Posterior cingulate gyrus (tissue), 11 donors: Measurements from ENCODE around the gene PACSIN2.
"Not testable (repeated sequence)": the region's sequence is repeated elsewhere in the genome, so short reads cannot be mapped to it uniquely, and the experiment has no call there.

Source experiments
- DNase-seq, 10 donors: peaks; one replicate each; pipeline versions ENCODE4 v3.0.0 to v3.0.0-alpha.2; 2020 to 2021; ENCODE audit warnings: mixed read lengths in 3 of 10
- intact Hi-C: fragments of 100-400 bp; cut with DNase I; formaldehyde crosslinking; loops from one replicate; pipeline ENCODE4 v1.15.1; 2023

The PACSIN2 gene, protein sequence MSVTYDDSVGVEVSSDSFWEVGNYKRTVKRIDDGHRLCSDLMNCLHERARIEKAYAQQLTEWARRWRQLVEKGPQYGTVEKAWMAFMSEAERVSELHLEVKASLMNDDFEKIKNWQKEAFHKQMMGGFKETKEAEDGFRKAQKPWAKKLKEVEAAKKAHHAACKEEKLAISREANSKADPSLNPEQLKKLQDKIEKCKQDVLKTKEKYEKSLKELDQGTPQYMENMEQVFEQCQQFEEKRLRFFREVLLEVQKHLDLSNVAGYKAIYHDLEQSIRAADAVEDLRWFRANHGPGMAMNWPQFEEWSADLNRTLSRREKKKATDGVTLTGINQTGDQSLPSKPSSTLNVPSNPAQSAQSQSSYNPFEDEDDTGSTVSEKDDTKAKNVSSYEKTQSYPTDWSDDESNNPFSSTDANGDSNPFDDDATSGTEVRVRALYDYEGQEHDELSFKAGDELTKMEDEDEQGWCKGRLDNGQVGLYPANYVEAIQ

DNA sequence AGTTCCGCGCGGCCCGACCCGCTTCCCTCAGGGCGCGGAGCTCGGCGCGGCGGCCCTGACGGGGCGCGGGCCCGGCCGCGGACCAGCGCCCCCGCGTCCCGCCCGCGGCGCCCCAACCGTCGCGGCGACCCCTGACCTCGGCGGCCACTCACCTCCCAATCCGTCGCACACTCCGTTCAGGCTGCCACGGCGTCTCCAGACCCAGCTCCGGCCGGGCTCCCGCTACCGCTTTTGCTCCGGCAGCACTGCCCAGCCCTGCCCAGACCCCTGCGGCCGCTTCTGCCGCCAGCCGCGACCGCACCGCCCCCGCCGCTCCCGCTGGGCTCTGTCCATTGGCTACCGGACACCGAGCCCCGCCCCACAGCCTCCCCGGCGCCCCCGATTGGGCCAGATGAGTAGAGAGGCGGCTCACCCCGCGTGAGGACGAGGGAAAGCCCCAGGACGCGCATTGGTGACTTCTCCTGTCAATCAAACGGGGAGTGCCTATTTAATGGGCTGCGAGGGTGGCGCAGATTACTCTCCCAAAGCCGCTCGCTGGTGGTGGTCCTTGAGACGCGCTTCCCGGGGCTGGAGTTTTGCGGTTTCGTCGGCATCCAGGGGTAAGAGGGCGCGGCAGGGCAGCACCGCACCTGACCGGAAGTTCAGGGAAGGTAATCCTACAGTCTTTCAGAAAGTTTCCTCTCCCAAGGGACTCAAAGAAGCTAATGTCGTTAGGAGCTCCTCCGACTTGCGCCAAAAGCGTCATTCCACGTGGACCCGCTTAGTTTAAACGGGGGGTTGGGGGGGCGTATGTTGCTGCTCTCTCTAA, at the start of gene PACSIN2:
Gene PACSIN2 (minus strand): TSS at position 281 of the 808 bp plus-strand sequence. CDS start 103,069 bp downstream, outside the sequence.
- intact Hi-C loops = no loop called here
- peak; percentile 98 to 100 (median 100) for DNase-seq

DNA sequence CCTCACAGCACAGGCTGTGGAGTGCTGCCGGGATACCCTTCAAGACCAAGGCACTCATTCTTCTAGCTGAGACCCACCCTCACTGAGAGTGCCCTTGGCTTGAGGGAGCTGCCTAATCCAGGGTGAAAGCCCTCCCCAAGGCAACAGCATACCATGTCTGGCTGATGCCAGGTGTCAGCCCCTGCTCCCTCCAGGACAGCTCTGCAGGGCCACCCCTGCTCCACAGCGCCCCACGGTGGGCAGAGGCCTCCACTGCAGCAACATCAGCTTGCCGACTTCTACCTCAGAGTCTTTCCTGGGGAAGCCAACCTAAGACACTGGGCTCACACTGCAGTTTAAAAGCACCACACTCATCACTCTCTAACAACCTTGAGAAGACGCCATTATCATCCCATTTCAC, 45.2 kb upstream of the PACSIN2 start:
- DNase-seq = peak in 1 of 10 donors; percentile 23
- intact Hi-C loops = no loop called here

DNA sequence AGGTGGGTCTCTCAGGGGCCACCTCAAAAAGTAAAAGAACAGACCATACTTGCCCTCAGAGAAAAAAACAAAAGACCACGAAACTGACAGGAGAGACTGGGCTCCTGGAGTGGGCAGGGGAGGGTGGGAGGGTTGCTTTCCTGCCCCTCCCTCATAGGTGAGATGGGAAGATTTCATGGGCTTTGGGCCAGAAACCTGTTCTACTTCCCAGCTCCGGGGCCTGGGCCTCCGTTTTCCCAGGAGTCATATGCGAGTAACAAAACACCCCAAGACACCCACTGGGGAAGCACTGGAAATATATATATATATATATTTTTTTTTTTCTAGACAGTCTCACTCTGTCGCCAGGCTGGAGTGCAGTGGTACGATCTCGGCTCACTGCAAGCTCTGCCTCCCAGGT, 42.7 kb upstream of the PACSIN2 start:
- DNase-seq = no peak
- intact Hi-C loops = no loop called here

DNA sequence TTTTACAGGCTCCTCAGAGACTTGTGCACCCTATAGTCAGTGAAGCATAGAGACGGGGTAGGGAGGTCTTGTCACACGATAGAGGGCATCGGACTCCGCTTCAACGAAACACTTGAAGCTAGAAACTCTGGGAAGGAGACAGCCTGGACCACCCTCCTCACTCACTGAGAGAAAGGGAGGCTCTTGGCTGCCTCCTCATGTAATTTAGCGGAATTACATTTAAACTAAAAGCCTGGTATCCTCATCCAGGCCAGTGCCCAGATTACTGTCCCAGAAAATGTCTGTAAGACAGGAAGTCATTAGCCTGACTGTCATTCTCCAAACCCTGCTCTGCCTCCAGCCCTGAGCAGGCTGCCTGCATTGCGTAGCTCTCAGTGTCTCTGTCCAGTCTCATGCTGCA, 38.2 kb upstream of the PACSIN2 start:
- intact Hi-C loops = no loop called here
- DNase-seq = peak in 1 of 10 donors; percentile 40

DNA sequence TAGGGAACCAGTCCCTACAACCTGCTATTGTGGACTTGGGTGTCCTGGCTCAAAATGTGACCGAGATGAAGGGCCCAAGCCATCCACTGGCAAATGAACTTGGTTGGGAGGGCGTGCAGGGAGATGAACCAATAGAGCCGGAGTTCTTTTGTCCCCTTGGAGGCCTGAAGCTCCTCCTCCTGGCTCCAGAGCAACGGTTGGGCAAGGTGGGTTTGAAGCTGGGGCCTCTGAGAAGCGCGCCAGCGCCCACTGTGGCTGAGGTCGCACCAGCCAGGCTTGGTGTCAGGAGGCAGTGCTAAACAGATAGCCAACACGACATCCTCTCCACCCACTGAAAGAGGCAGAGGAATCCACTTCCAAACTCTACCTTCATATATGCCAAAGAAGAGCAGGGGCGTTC, 36.0 kb upstream of the PACSIN2 start:
- intact Hi-C loops = no loop called here
- no peak for DNase-seq

DNA sequence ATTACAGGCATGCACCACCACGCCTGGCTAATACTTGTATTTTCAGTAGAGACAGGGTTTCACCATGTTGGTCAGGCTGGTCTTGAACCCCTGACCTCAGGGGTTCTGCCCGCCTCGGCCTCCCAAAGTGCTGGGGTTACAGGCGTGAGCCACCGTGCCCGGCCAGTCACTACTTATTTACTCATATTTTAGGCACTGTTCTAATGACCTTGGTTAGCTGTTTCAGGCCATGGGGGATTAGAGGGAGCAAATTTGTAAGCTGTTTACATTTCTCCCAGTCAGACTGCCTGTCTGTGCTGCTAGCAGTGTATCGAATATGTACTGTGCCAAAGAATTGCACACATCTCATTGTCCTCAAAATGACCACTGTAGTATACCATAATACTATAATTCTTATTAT, 32.7 kb upstream of the PACSIN2 start:
- intact Hi-C loops = no loop called here
- DNase-seq = no peak

DNA sequence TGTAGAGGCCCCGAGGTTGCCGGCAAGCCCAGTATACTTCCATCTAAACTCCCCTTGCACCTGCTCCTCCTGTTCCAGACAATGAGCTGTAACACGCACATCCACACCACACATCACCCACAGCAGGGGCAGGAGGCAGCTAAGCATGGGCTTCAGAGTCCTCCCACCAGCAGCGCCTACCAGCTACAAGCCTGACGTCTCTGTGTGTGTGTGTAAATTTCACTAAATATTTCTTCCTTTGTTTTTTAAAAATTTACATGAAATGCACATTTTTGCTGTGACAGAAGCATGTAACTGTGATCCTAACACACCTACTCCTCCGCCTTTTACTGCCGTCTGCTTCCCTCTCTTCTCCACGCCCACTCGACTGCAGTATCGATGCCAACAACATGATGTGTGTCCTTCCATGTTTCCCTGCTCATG, 29.4 kb upstream of the PACSIN2 start:
- intact Hi-C loops = no loop called here
- no peak for DNase-seq

DNA sequence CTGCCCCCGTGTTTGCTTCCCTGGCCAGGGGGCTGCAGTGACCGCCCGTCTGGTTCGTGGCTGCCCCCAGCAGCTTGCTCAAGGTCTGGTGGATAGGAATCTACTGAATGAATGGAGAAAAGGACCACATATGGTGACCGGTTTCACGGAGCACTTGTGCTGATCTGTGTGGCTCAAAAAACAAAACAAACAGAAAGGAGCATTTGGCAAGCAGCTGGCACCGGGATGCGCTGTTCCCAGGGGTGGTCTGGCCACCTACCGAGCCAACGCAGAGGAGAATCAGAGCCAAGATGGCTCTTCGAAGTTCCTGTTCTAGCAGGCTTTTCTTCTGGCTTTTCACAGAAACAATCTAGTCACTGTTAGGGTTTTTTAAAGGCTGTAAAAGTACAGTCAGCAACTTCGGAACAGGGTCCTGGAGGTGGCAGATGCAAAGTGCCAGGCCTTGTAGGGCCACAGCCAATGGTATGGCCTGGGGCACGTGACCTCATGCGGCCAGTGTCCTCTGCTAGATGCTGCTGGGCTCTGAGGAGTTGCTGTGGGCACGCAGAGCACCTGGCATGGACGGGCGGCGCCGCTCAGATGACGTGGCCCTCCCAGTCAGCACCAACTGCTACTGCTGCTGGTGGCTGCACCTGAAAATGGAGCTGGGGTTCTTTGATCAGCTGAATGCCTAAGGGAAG, 27.3 kb upstream of the PACSIN2 start:
- no peak for DNase-seq
- intact Hi-C loops = no loop called here

DNA sequence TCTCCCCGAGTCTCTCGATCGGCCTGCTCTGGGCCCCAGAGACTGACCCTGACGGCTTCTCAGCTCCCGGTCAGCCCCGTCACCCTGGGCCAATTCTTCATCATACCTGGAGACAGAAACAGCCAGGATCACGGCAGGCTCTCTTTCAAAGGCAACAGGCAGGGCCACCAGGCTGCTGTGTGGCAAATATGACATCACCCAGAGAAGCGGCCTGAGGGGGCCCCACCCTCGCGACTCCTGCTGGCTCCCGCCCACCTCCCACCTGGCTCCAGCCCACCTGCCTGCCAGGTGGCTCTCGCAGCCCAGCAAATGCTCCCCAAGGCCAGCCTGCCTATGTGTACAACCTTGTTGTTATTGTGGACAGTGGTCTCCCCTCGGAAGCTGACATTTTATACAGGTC, 24.9 kb upstream of the PACSIN2 start:
- intact Hi-C loops = no loop called here

DNA sequence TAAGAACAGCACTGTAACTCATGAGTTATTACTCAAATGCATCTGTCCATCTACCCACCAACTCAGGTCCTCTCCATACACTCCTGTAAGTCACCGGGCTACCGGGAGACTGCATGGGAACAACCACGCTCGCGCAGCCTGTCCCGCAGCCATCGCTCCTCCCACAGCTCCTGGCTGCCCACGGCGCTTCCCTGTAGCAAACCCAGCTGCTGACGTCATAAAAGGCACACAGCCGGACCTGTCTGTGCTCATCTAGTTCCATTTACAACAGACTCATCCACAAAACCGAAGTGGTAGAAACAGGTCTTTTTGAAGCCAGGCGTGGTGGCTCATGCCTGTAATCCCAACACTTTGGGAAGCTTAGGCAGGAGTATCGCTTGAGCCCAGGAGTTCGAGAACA, 23.4 kb upstream of the PACSIN2 start:
- DNase-seq = peak in 1 of 10 donors; percentile 28
- intact Hi-C loops = no loop called here

More for the DNA sequence above, 24.9 kb upstream of the PACSIN2 start:
- no peak for DNase-seq

DNA sequence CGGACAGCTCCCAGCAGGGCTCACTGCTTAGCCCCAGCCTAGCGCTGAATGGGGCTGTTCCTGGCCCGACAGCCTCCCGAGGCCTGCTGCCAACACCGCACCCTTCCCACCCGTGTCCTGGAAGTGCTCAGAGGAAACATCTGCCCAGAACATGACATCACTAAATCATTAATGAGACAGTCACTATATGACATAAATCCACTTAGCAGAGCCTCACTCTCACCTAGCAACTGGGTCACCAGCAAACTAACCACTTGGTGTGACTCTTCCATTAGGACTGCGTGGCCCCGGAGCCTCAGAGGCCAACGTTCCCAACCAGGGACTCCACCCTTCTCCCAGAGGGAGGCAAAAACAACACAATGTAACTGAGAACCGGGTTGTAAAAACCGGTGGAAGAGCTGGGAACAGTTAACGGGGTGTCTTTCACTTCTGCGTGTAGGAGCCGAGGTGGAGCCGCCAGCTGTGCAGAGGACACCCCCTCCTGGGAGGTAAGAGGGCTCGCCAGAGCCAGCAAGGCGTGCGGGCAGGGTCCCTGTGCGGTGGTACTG, 21.4 kb upstream of the PACSIN2 start:
- DNase-seq = no peak
- intact Hi-C loops = no loop called here

DNA sequence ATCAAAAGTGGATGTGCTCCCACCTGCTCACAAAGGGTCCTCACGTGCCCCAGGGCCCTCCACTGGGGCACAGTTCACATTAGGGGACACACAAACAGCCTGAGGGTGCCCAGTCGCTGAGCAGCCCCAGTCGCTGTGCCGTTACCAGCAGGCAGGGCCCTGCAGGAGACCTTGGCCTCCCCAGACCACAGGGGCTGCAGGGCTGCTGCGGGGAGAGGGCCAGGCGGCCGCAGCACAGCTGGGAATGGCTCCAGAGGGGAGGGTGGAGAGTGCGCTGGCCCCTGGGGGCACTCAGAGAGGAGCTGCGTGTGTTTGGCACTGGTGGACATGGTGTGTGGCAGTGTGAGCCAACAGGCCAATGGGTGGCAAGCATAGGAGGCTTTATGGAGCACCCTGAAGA, 20.3 kb upstream of the PACSIN2 start:
- intact Hi-C loops = no loop called here
- DNase-seq = no peak

DNA sequence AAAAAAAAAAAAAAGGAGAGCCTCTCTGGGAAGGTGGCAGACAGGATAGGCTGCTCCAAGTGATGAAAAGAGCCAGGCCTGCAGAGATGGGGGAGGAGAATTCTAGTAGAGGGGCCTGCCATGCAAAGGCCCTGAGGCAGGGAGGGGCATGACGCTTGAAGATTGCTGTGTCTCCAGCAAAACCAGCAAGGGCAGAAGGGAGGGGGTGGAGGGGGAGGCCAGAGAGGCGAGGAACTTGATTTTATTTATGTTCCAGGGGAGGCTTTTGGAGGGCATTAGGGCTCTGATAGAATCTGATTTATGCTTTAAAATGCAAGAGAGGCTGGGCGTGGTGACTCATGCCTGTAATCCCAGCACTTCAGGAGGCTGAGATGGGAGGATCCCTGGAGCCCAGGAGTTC, 16.7 kb upstream of the PACSIN2 start:
- intact Hi-C loops = loop anchor here (5.0 kb wide), 1 partner anchor 164 kb away; no protein-coding TSS in a partner anchor
- DNase-seq = no peak

DNA sequence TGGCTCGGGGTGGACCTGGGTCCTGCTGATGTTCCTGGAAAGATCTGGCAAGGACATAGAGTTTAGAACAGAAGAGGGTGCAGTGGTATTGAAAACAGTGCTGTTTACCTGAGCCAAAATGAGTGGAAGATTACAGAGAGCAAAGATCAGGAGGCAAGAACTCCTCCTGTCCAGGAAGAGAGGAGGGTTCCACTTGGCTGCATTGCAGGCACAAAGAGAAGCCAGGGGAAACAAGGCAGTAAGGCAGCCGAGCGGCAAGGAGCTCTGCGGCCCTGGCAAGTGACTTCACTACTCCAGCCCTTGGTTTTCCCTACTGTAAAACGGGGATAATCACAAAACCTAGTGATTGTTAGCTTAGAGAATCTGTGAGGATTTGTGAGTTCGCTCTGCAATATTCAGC, 3.7 kb upstream of the PACSIN2 start:
- DNase-seq = no peak
- intact Hi-C loops = no loop called here

DNA sequence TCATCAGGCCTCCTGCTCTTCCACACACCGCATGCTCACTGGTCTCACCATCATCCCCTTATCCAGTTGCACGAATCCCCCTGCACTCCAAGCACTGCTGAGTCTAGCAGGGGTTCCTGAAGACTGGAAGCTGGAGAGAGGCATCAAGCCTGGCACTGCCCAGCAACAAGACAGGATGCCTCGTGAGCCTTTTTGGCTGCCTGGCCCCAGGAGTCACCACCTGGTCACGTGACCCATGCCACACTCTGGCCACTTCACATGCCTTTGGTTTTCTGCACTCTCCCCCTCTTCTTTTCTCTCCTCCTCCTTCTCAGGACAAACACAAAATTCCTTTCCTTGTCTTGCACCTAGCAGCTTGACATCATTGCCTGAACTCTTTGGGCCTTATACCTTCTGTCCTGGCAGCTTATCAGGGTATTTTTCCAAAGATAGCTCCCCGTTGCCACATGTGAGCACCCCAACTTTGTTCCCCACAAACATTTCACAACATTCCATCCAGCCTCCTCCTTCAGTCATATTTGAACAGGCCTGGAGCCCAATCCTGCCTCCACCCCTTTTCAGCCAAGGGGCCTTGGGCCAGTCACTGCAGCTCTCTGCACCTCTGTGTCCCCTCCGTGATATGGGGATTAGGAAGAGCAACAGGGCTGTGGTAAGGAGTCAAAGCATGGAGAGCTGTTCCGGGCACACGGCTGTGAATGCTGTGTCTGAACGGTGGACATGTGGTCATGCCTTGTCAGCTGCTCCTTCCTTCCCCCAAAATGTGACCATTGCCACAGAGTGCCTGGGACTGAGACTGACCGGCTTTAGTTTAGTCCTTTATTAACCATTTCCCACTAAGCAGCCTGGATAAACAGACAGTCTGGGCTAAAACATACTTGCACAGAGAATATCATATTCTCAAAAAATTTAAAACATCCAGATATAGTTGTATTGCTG, 2.8 kb upstream of the PACSIN2 start:
- intact Hi-C loops = no loop called here
- peak in 2 of 10 donors; percentile 33 to 45 for DNase-seq

DNA sequence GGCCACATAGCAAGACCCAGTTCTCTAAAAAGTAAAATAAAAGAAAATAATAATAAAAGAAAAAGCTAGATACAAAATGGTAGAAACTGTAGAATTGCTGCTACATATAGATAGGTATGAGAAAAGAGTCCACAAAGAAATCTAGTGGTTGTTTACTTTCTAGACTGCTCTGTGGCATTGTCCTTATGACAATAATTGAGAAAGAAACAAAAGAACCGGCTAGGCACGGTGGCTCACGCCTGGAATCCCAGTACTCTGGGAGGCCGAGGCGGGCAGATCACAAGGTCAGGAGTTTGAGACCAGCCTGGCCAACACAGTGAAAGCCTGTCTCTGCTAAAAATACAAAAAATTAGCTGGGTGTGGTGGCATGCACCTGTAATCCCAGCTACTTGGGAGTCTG, 1.2 kb upstream of the PACSIN2 start:
- intact Hi-C loops = not testable (repeated sequence)
- peak in 3 of 10 donors; percentile 9 to 46 (median 10) for DNase-seq

DNA sequence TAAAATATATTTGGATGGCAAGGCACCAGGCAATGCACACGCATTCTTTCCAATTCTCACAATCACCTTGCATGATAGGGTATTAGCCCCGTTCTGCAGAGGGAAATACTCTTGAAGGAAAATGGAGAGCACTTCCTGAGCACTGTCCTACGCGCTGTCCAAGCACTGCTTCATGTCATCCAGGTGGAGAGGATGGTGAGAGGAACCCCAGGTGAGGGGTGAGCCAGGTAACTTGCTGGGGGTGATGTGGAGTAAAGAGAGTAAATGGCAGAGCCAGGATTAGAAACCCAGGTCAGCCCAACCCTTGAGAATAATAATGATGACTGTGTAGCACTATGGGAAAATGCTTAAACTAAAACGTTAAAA, 711 bp upstream of the PACSIN2 start:
- peak in 2 of 10 donors; percentile 29 to 37 for DNase-seq
- intact Hi-C loops = no loop called here

DNA sequence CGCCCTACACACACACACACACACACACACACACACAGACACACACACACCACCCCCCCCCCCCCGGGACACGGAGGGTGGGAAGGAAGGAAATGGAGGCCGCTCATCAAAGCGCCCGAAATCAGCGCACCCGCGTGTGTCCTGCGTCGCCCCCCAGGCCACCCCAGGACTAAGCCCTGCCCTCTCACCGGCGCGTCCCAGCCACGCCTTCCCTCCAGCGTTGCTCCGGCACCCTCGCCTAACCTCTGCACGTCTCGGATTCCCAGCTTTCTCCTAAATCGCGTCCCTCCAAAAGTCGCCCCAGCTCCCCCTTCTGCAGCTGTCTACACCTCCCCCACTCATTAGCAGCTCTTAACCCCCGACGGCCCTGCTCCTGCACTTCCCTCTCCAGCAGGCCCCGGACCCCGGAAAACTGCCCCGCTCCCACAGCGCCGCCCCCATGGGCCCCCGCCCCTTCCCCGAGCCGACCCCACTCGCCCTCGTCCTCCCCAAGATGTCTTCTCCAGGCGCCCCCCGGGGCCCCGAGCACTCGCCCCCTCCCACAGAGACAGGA, 557 bp downstream of the PACSIN2 start:
- intact Hi-C loops = no loop called here
- DNase-seq = peak in 5 of 10 donors; percentile 23 to 81 (median 71)
